ENCODE measurements around the gene PCDHA2.
"Not testable (repeated sequence)": the region's sequence is repeated elsewhere in the genome, so short reads cannot be mapped to it uniquely, and the experiment has no call there.

PCDHA2 gene

DNA sequence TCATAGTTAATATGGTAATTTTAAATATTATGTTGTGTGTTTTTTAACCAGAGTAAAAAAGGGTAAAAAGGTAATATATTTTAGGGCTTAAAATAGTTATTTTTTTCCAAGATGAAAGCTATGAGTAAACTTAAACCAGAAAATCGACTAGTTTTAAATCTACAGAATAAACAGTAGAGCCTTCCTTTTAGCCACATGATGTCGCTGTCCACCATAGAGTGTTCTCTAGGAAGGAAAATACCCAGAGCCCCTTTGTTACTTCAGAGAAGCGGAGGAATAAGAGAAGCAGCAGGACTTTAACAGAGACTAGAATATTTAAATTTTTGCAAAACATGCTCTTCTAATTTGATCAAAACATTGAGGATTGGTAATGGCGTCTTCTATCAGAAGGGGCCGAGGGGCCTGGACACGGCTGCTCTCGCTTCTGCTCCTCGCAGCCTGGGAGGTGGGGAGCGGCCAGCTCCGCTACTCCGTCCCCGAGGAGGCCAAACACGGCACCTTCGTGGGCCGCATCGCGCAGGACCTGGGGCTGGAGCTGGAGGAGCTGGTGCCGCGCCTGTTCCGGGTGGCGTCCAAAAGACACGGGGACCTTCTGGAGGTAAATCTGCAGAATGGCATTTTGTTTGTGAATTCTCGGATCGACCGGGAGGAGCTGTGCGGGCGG is at the start of gene PCDHA2:
Gene PCDHA2 (plus strand): TSS at position 258 of the 664 bp plus-strand sequence.
- no peak for DNase-seq

DNA sequence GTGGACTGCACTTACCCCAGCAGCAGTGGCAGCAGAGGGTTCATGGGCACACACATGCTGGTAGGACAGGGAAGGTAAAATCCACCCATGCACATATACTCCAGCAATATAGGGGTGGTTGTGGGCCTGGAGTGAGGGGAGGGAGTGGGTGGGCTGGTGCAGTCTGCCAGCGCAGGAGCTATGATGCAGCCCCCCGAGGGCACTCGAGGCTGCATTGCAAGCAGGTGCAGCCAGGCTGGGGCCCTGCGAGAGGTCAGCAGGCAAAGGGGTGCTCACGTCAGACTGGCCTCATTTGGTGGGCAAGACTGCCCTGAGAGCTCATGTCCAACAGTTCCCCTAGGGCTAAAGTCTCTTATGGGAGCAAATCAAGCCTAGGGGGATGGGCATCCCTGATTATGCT is 41.1 kb upstream of the PCDHA2 start:
- no peak for DNase-seq

DNA sequence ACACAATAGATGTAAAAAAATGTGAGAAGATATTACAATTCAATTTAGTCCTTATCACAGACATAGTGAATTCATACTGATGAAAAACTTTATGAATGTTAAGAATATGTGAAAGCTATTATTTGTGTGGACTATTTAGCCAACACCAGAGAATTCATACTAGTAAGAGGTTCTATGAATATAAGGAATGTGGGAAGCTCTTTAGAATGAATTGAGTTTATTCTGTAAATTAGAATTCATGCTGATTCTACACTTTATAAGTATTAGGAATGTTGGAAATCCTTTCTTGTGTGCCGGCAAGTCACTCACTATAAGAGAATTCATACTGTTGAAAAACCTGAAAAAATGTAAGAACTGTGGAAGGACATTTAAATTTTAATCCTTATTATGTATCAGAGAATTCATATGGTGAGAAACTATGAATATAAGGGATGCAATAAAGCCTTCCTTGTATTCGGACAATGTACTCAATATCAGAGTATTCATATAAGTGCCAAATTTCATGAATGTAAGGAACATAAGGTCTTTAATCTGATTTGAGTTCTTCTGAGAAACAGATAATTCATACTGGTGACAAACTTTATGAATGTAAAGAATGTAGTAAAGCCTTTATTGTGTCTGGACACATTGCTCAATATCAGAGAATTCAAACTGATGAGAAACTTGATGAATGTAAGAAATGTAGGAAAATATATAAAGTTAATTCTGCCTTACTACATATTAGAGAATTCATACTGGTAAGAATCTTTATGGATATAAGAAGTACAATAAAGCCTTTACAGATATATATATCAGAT is 30.3 kb upstream of the PCDHA2 start:
- DNase-seq = no peak

DNA sequence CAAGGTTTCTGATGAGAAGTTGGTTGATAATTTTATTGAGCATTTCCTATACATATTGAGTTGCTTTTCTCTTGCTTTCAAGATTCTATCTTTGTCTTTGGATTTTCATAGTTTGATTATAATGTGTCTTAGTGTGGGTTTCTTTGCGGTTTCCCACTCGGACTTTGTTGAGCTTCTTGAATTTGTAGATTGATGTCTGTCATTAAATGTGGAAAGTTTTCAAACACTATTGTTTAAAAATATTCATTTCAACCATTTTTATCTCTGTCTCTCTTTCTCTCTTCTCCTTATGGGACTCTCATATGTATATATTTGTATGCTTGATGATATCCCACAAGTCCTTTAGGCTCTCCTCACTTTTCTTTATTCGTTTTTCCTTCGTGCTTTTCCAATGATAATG is 27.2 kb upstream of the PCDHA2 start:
- no peak for DNase-seq

DNA sequence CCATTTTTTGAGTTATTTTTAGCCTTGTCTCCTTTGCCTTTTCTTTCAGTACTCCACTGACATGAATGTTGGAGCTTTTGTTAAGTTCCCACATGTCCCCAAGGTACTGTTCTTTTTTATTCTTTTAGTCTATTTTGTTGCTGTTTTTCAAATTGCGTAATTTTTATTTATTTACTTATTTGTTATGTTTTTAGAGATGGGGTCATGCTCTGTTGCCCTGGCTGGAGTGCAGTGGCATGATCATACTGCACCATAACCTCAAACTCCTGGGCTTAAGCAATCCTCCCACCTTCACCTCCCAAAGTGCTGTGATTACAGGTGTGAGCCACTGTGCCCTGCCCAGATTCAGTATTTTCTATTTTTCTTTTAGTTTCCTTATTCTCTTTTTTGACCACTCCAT is 14.1 kb upstream of the PCDHA2 start:
- DNase-seq = no peak

DNA sequence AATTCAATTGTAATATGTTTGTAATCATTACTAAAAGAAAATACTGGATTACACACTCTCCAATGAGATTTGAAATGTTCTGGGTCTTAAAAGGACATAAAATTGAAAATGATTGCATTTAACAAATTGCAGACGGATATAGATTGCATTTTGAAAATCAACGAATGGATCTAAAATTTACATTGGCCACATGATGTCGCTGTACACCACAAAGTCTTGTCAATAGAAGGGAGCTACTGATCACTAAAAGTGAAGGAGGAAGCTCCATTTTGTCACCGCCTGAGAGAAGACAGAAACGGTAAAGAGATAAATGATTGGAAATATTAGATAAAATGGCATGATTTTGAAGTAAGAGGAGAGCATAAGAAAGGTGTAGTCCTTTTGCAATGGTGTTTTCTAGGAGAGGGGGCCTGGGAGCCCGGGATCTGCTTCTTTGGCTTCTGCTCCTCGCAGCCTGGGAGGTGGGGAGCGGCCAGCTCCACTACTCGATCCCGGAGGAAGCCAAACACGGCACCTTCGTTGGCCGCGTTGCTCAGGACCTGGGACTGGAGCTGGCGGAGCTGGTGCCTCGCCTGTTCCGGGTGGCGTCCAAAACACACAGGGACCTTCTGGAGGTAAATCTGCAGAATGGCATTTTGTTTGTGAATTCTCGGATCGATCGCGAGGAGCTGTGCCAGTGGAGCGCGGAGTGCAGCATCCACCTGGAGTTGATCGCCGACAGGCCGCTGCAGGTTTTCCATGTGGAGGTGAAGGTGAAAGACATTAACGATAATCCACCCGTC is 8.6 kb upstream of the PCDHA2 start, which contains the start of gene PCDHA1:
Gene PCDHA1 (plus strand): TSS at position 236 of the 782 bp plus-strand sequence.
- no peak for DNase-seq

DNA sequence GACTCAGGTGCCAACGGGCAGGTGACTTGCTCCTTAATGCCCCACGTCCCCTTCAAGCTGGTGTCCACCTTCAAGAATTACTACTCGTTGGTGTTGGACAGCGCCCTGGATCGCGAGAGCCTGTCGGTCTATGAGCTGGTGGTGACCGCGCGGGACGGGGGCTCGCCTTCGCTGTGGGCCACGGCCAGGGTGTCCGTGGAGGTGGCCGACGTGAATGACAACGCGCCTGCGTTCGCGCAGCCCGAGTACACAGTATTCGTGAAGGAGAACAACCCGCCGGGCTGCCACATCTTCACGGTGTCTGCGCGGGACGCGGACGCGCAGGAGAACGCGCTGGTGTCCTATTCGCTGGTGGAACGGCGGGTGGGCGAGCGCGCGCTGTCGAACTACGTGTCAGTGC is 7.2 kb upstream of the PCDHA2 start:
- not testable (repeated sequence) for DNase-seq

DNA sequence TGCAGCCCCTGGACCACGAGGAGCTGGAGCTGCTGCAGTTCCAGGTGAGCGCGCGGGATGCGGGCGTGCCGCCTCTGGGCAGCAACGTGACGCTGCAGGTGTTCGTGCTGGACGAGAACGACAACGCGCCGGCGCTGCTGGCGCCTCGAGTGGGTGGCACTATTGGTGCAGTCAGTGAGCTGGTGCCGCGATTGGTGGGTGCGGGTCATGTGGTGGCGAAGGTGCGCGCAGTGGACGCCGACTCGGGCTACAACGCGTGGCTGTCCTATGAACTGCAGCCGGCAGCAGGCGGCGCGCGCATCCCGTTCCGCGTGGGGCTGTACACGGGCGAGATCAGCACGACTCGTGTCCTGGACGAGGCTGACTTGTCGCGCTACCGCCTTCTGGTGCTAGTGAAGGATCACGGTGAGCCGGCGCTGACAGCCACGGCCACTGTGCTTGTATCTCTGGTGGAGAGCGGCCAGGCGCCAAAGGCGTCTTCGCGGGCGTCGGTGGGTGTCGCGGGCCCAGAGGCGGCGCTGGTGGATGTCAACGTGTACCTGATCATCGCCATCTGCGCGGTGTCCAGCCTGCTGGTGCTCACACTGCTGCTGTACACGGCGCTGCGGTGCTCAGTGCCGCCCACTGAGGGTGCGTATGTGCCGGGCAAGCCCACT is 6.7 kb upstream of the PCDHA2 start:
- DNase-seq = not testable (repeated sequence)

DNA sequence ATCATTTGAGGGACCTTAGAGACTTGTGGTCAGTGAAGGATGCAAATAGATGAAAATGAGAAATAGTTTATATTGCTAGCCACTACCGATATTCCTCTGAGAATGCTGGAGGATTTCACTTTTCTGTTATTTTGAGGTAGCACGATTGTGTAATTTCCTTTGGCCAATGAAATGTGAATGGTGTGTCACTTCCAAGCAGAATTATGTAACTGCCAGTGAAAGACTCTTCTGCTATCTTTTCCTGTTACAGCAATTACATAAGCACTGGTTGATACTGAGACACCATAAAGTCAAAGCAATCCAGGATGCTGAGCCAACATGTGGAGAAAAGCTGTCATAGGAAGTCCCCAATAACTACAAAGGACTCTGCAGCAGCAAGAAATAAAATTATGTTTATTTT is 3.6 kb upstream of the PCDHA2 start:
- no peak for DNase-seq

DNA sequence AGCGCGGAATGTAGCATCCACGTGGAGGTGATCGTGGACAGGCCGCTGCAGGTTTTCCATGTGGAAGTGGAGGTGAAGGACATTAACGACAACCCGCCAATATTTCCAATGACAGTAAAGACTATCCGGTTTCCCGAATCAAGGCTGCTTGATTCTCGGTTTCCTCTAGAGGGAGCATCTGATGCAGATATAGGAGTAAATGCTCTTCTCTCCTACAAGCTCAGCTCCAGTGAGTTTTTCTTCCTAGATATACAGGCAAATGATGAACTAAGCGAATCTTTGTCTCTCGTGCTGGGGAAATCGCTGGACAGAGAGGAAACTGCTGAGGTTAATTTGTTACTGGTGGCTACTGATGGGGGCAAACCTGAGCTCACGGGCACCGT is 598 bp downstream of the PCDHA2 start:
- no peak for DNase-seq

DNA sequence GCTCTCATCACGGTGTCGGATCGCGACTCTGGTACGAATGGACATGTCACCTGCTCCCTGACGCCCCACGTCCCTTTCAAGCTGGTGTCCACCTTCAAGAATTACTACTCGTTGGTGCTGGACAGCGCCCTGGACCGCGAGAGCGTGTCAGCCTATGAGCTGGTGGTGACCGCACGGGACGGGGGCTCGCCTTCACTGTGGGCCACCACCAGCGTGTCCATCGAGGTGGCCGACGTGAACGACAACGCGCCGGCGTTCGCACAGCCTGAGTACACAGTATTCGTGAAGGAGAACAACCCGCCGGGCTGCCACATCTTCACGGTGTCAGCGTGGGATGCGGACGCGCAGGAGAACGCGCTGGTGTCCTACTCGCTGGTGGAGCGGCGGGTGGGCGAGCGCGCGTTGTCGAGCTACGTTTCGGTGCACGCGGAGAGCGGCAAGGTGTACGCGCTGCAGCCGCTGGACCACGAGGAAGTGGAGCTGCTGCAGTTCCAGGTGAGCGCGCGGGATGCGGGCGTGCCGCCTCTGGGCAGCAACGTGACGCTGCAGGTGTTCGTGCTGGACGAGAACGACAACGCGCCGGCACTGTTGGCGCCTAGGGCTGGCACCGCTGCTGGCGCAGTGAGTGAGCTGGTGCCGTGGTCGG is 1.5 kb downstream of the PCDHA2 start:
- DNase-seq = not testable (repeated sequence)

DNA sequence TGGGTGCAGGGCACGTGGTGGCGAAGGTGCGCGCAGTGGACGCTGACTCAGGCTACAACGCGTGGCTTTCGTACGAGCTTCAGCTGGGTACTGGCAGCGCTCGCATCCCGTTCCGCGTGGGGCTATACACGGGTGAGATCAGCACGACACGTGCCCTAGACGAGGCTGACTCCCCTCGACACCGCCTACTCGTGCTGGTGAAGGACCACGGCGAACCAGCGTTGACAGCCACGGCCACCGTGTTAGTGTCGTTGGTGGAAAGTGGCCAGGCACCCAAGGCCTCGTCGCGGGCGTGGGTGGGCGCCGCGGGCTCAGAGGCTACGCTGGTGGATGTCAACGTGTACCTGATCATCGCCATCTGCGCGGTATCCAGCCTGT is 2.1 kb downstream of the PCDHA2 start:
- no peak for DNase-seq

DNA sequence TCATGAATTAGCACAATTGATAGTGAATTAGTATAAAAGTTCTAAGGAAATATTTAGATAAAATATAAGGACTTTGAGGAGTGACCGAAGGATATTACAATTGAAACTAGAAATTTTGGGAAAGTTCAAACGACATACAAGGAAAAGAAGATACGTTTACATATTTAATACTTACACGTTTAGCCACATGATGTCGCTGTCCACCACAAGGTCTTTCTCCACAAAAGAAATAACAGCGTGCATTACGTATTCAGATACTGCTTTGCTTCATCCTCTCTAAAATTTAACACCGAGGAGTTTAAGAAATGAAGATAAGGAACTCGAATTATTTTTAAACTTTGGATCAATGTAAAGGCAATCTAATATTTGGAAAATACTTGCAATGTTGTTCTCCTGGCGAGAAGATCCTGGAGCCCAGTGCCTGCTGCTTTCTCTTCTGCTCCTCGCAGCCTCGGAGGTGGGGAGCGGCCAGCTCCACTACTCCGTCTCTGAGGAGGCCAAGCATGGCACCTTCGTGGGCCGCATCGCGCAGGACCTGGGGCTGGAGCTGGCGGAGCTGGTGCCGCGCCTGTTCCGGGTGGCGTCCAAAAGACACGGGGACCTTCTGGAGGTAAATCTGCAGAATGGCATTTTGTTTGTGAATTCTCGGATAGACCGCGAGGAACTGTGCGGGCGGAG is 6.3 kb downstream of the PCDHA2 start, which contains the start of gene PCDHA3:
Gene PCDHA3 (plus strand): TSS at position 242 of the 678 bp plus-strand sequence.
- no peak for DNase-seq

DNA sequence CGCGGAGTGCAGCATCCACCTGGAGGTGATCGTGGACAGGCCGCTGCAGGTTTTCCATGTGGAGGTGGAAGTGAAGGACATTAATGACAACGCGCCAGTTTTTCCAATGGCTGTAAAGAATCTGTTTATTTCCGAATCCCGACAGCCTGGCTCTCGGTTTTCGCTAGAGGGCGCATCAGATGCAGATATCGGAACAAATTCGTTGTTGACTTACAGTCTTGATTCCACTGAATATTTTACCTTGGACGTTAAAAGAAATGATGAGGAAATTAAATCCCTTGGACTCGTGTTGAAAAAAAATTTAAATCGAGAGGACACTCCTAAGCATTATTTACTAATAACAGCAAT is 6.8 kb downstream of the PCDHA2 start:
- DNase-seq = no peak

DNA sequence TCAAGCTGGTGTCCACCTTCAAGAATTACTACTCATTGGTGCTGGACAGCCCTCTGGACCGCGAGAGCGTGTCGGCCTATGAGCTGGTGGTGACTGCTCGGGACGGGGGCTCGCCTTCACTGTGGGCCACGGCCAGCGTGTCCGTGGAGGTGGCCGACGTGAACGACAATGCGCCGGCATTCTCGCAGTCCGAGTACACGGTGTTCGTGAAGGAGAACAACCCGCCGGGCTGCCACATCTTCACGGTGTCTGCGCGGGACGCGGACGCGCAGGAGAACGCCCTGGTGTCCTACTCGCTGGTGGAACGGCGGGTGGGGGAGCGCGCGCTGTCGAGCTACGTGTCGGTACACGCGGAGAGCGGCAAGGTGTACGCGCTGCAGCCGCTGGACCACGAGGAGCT is 7.7 kb downstream of the PCDHA2 start:
- DNase-seq = not testable (repeated sequence)

DNA sequence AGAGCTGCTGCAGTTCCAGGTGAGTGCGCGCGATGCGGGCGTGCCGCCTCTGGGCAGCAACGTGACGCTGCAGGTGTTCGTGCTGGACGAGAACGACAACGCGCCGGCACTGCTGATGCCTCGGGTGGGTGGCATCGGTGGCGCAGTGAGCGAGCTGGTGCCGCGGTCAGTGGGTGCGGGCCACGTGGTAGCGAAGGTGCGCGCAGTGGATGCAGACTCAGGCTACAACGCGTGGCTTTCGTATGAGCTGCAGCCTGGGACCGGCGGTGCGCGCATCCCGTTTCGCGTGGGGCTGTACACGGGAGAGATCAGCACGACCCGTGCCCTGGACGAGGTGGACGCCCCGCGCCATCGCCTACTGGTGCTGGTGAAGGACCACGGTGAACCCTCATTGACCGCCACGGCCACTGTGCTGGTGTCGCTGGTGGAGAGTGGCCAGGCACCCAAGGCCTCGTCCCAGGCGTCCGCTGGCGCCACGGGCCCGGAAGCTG is 8.2 kb downstream of the PCDHA2 start:
- no peak for DNase-seq

DNA sequence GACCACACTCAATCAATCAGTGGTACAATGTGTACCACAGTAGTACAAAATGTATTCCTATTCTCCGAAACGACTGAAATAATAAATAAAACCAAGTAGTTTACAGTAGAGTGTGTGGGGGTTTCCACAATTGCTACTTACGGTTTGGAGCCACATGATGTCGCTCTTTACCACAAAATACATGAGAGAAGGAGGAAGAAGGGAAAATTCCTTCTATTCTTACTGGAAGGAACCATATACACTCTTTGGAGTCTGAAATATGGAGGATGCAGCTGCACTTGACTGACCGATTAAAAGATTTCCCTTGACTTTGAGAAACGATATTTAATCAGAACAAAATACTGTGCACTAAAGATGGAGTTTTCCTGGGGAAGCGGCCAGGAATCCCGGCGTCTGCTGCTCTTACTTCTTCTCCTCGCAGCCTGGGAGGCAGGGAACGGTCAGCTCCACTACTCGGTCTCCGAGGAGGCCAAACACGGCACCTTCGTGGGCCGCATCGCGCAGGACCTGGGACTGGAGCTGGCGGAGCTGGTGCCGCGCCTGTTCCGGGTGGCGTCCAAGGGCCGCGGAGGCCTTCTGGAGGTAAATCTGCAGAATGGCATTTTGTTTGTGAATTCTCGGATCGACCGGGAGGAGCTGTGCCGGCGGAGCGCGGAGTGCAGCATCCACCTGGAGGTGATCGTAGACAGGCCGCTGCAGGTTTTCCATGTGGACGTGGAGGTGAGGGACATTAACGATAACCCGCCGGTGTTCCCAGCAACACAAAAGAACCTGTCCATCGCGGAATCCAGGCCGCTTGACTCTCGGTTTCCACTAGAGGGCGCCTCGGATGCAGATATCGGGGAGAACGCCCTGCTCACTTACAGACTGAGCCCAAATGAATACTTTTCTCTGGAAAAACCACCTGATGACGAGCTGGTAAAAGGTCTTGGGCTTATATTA is 12.5 kb downstream of the PCDHA2 start, which contains the start of gene PCDHA4:
Gene PCDHA4 (plus strand): TSS at position 235 of the 942 bp plus-strand sequence.
- DNase-seq = no peak

DNA sequence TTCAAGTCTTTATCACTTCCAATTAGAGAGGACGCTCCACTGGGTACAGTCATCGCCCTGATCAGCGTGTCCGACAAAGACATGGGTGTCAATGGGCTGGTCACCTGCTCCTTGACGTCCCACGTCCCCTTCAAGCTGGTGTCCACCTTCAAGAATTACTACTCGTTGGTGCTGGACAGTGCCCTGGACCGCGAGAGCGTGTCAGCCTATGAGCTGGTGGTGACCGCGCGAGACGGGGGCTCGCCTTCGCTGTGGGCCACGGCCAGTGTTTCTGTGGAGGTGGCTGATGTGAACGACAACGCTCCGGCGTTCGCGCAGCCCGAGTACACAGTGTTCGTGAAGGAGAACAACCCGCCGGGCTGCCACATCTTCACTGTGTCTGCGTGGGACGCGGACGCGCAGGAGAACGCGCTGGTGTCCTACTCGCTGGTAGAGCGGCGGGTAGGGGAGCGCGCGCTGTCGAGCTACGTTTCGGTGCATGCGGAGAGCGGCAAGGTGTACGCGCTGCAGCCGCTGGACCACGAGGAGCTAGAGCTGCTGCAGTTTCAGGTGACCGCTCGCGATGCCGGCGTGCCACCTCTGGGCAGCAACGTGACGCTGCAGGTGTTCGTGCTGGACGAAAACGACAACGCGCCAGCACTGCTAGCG is 13.7 kb downstream of the PCDHA2 start:
- DNase-seq = not testable (repeated sequence)

DNA sequence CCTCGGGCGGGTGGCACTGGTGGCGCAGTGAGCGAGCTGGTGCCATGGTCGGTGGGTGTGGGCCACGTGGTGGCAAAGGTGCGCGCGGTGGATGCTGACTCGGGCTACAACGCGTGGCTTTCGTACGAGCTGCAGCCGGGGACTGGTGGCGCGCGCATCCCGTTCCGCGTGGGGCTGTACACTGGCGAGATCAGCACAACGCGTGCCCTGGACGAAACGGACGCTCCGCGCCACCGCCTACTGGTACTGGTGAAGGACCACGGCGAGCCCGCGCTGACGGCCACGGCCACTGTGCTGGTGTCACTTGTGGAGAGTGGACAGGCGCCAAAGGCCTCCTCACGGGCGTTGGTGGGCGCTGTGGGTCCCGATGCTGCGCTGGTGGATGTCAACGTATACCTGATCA is 14.2 kb downstream of the PCDHA2 start:
- DNase-seq = no peak

Measured in CD4-positive, alpha-beta T cell treated with Interleukin-4 for 1 hour (primary cell).